Measurements from ENCODE around the gene JOSD1. TPM values are rescaled to one million over a fixed set of nuclear protein-coding genes. Genes with fewer than 3 reads are reported as not detected.
"Not testable (repeated sequence)": the region's sequence is repeated elsewhere in the genome, so short reads cannot be mapped to it uniquely, and the experiment has no call there.

The JOSD1 gene
- total RNA-seq, 8 experiments from 2014 or later, result 25.8 to 56.7 (median 28.9) TPM

DNA sequence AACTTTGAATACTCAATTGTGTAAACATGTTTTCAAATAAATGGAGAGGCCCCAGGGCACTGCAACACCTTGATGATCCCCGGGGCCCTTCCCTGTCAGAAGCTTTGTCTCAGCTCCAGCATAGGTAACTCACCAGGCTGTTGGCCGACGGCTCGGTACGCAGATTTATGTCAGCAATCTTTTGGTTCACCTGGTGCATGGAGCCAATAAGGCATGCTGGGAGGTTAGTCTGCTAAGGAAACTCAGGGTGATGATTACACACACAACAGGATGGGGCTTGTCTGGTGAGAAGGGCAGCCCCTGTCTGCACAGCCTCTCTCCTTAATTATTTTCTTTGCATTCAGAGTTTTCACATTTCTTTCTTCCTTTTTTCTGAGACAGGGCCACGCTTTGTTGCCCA, 55.3 kb downstream of the JOSD1 start:
- no peak for ATAC-seq (replicated peaks in 6 of 8)

GRCh38 chr22:38644245-38644644, 56.5 kb downstream of the JOSD1 start:
- H3K4me3 ChIP-seq; in situ Hi-C loops (cut with MboI; ENCODE audit: low pct_unique_long_range_greater_than_20kb in 2 of 9, low sequenced_read_pairs in 9 of 9, unreplicated experiment in 9 of 9); H3K4me1 ChIP-seq (replicated peaks in 1 of 2); H3K27ac ChIP-seq: not testable (repeated sequence)
- WGBS, 10 experiments, result 67 to 100% (median 92%) methylated on average over 1 to 3 of the region's 5 CpGs; no CpG with 5 or more reads in 4 of the 10 experiments
- peak in 2 of 8 experiments; percentile 54 to 66 for ATAC-seq (replicated peaks in 6 of 8)

More for the DNA sequence above, 55.3 kb downstream of the JOSD1 start:
- Histone ChIP-seq H3K27ac (no peak overlapping the region), H3K4me1 (replicated peaks in 1 of 2) (no peaks in the 10 kb centered on the region), H3K4me3 (no peak overlapping the region)
- WGBS, 10 experiments, result 80 to 100% (median 94%) methylated on average over 1 to 6 of the region's 6 CpGs; no CpG with 5 or more reads in 2 of the 10 experiments
- in situ Hi-C loops (cut with MboI; ENCODE audit: low pct_unique_long_range_greater_than_20kb in 2 of 9, low sequenced_read_pairs in 9 of 9, unreplicated experiment in 9 of 9), result no loop called here

GRCh38 chr22:38641476-38642040, 59.2 kb downstream of the JOSD1 start:
- Histone ChIP-seq H3K27ac (no peak overlapping the region), H3K4me3 (no peak overlapping the region), H3K4me1 (replicated peaks in 1 of 2) (peaks cover 0 to 5% of the 10 kb centered on the region in 2 donors)
- 87 to 100% (median 94%) methylated on average over 1 to 10 of the region's 13 CpGs; no CpG with 5 or more reads in 4 of the 10 experiments for WGBS, 10 experiments
- in situ Hi-C loops (cut with MboI; ENCODE audit: low pct_unique_long_range_greater_than_20kb in 2 of 9, low sequenced_read_pairs in 9 of 9, unreplicated experiment in 9 of 9), result no loop called here
- ATAC-seq (replicated peaks in 6 of 8), result no peak

DNA sequence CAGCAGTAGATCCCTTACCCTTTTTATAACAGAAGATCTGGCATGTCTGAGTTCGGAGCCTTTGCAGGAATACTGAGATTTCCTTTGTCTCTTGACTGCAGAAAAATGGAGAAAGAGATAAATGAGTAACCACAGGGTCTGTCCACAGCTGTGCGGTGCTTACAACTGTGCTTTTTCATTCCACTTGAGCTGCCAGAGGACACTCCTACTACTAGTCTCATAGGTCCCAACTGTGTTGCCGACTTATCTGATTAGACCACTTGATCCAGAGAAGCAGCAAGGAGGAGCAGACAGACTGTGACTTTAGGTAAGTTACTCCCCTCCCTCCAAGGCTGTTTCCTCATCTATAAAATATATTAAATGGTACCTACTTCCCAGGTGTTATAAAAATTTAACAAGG, 62.0 kb downstream of the JOSD1 start:
- H3K4me3 ChIP-seq, result no peak overlapping the region
- peaks cover 0 to 5% of the 10 kb centered on the region in 2 donors for H3K4me1 ChIP-seq (replicated peaks in 1 of 2)
- ATAC-seq (replicated peaks in 6 of 8), result no peak
- WGBS, 10 experiments, result 0 to 100% (median 62%) methylated on average over 1 to 3 of the region's 3 CpGs; no CpG with 5 or more reads in 2 of the 10 experiments
- H3K27ac ChIP-seq, result peak overlapping the region in 1 of 2 donors; percentile 41
- in situ Hi-C loops (cut with MboI; ENCODE audit: low pct_unique_long_range_greater_than_20kb in 2 of 9, low sequenced_read_pairs in 9 of 9, unreplicated experiment in 9 of 9), result no loop called here

GRCh38 chr22:38638216-38638615, 62.5 kb downstream of the JOSD1 start:
- Histone ChIP-seq H3K27ac (peak overlapping the region in 1 of 2 donors; percentile 41), H3K4me1 (replicated peaks in 1 of 2) (peaks cover 0 to 5% of the 10 kb centered on the region in 2 donors), H3K4me3 (no peak overlapping the region)
- in situ Hi-C loops (cut with MboI; ENCODE audit: low pct_unique_long_range_greater_than_20kb in 2 of 9, low sequenced_read_pairs in 9 of 9, unreplicated experiment in 9 of 9), result no loop called here
- 90 to 100% (median 100%) methylated on average over 1 to 2 of the region's 2 CpGs; no CpG with 5 or more reads in 7 of the 10 experiments for WGBS, 10 experiments
- peak in 1 of 8 experiments; percentile 34 for ATAC-seq (replicated peaks in 6 of 8)

Other genes with a start within 250 kb of the JOSD1 start
- gene KCNJ4, start 245.7 kb downstream of the JOSD1 start, total RNA-seq, result 1 to 10 TPM in 5 of 8 experiments, under 1 TPM in 2, not detected in 1; 0.20 to 6.0 (median 3.3) TPM
- gene KDELR3, start 232.8 kb downstream of the JOSD1 start, total RNA-seq, result 10 to 100 TPM in 2 of 8 experiments, 1 to 10 TPM in 6; 2.4 to 34.6 (median 7.3) TPM
- gene DDX17, start 194.6 kb downstream of the JOSD1 start, total RNA-seq, result 100 to 1,000 TPM; 209 to 667 (median 286) TPM
- gene DMC1, start 130.8 kb downstream of the JOSD1 start, total RNA-seq, result 1 to 10 TPM in 3 of 8 experiments, under 1 TPM in 5; 0.15 to 7.4 (median 0.67) TPM
- gene FAM227A, start 44.6 kb downstream of the JOSD1 start, total RNA-seq, result 1 to 10 TPM in 7 of 8 experiments, under 1 TPM in 1; 0.66 to 7.8 (median 5.8) TPM
- gene CBY1, start 44.3 kb downstream of the JOSD1 start, total RNA-seq, result 10 to 100 TPM; 18.7 to 42.4 (median 26.4) TPM
- 10 to 100 TPM; 42.2 to 84.3 (median 59.5) TPM for gene TOMM22, start 19.0 kb downstream of the JOSD1 start, total RNA-seq
- 10 to 100 TPM; 28.8 to 88.7 (median 35.1) TPM for gene GTPBP1, start 5.0 kb upstream of the JOSD1 start, total RNA-seq
- 10 to 100 TPM; 29.8 to 49.9 (median 38.0) TPM for gene SUN2, start 55.1 kb upstream of the JOSD1 start, total RNA-seq
- 10 to 100 TPM; 11.7 to 41.8 (median 23.5) TPM for gene DNAL4, start 93.2 kb upstream of the JOSD1 start, total RNA-seq
- 10 to 100 TPM in 2 of 8 experiments, 1 to 10 TPM in 4, under 1 TPM in 2; 0.71 to 15.7 (median 6.1) TPM for gene NPTXR, start 143.1 kb upstream of the JOSD1 start, total RNA-seq
- gene CBX6, start 171.3 kb upstream of the JOSD1 start, total RNA-seq, result 100 to 1,000 TPM in 1 of 8 experiments, 10 to 100 TPM in 7; 17.6 to 141 (median 36.6) TPM

Data from motor neuron (in vitro differentiated cells).